Upper lobe of left lung (tissue), 6 donors: ENCODE results near the gene NOL11. TPM values are rescaled to one million over a fixed set of nuclear protein-coding genes. Genes with fewer than 3 reads are reported as not detected.
A peak's percentile ranks its signal among the peaks of the same experiment; 100 is the strongest.

Source experiments
- ATAC-seq, 2 donors: fragments of 200-7000 bp; cut with Tn5 transposase; one replicate each; pipeline ENCODE4 v1.9.1; 2022; ENCODE audit warnings: mild to moderate bottlenecking in 2 of 2, moderate library complexity in 2 of 2; ENCODE audit not compliant: low FRiP score in 2 of 2
- DNase-seq, 2 donors: peaks; one replicate each; pipeline ENCODE4 v3.0.0-alpha.2; 2019 to 2020
- H3K27ac ChIP-seq, 4 donors: fragments of 200-600 bp; sonication (generic); one replicate each; pipeline ENCODE4 v1.5.1; 2016 to 2019
- H3K27me3 ChIP-seq, 4 donors: fragments of 200-600 bp; sonication (generic); one replicate each; pipeline ENCODE4 v1.5.1; 2017 to 2019
- H3K36me3 ChIP-seq, 4 donors: fragments of 200-600 bp; sonication (generic); one replicate each; pipeline ENCODE4 v1.5.1; 2016 to 2019
- H3K4me1 ChIP-seq, 4 donors: fragments of 200-600 bp; sonication (generic); one replicate each; pipeline ENCODE4 v1.5.1; 2018 to 2019
- H3K4me3 ChIP-seq, 4 donors: fragments of 200-600 bp; sonication (generic); one replicate each; pipeline ENCODE4 v1.5.1; 2017 to 2019; ENCODE audit warnings: mild to moderate bottlenecking in 2 of 4, moderate library complexity in 1 of 4
- H3K9me3 ChIP-seq, 4 donors: fragments of 200-600 bp; sonication (generic); one replicate each; pipeline ENCODE4 v1.5.1; 2018 to 2019
- EP300 ChIP-seq, 4 donors: sonication (generic); formaldehyde crosslinking; IDR thresholded peaks; one replicate each; pipeline ENCODE4 v1.5.1; 2017; ENCODE audit warnings: antibody characterized with exemption in 4 of 4, control low read depth in 2 of 4
- POLR2A ChIP-seq, 4 donors: fragments of 450-650 bp; IDR thresholded peaks; one replicate each; pipeline ENCODE4 v1.5.1; 2016 to 2017; ENCODE audit warnings: antibody characterized with exemption in 4 of 4, mild to moderate bottlenecking in 2 of 4
- POLR2AphosphoS5 ChIP-seq, 2 donors: sonication (generic); formaldehyde crosslinking; IDR thresholded peaks; one replicate each; pipeline ENCODE4 v1.5.1; 2017; ENCODE audit warnings: antibody characterized with exemption in 2 of 2
- WGBS, 2 donors: methylation state at CpG; one replicate each; pipeline ENCODE4 v1.1.5; 2017 to 2018; 5-methylcytosine and 5-hydroxymethylcytosine counted together
- total RNA-seq, 6 donors: library from RNA; depleted of rRNA in 4 of 6; stranded (reverse); fragments of >200 nt in 4 of 6; gene quantifications; one replicate each; pipeline versions ENCODE4 v1.1.0 to v1.2.1, GENCODE V29; 2016 to 2021
- TF ChIP-seq, protein P1 (sequence below), 6 experiments: fragments of 450-650 bp in 4 of 6; fragments of 200-600 bp in 2 of 6; sonication (generic) in 2 of 6; IDR thresholded peaks; one replicate each; pipeline ENCODE4 v1.5.1; 2016 to 2019; ENCODE audit warnings: antibody characterized with exemption in 6 of 6
- donor health status: DM: no; HTN: no; CAD: no; lungs with moderate emphysema.
- donor health status: DM: no; HTN: yes; CAD: no; lungs with severe emphysema.

The NOL11 gene
- total RNA-seq, 6 donors from 2014 or later = 7.4 to 39.8 (median 26.6) TPM

DNA sequence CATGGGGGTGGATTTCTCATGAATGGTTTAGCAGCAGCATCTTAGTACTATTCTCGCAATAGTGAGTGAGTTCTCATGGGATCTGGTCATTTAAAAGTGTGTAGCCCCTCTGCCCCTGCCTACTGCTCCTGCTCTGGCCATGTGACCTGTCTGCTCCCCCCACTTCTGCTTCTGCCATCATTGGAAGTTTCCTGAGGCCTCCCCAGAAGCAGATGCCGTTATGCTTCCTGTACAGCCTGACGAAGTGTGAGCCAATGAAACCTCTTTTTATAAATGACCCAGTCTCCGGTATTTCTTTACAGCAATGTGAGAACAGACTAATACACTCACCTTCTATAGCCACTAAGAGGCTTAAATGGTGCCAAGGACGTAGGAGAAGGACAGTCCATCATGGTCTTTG, 51.5 kb downstream of the NOL11 start:
- Histone ChIP-seq H3K27ac (no peak overlapping the region), H3K9me3 (no peaks in the 10 kb centered on the region), H3K36me3 (no peaks in the 10 kb centered on the region), H3K4me1 (no peaks in the 10 kb centered on the region), H3K4me3 (no peak overlapping the region), H3K27me3 (no peaks in the 10 kb centered on the region)
- DNase-seq = no peak
- TF ChIP-seq POLR2AphosphoS5 (IDR thresholded peaks at IDR 0.05) (no peak), EP300 (IDR thresholded peaks at IDR 0.05) (no peak), POLR2A (IDR thresholded peaks at IDR 0.05) (no peak)
- TF ChIP-seq, protein P1, sequence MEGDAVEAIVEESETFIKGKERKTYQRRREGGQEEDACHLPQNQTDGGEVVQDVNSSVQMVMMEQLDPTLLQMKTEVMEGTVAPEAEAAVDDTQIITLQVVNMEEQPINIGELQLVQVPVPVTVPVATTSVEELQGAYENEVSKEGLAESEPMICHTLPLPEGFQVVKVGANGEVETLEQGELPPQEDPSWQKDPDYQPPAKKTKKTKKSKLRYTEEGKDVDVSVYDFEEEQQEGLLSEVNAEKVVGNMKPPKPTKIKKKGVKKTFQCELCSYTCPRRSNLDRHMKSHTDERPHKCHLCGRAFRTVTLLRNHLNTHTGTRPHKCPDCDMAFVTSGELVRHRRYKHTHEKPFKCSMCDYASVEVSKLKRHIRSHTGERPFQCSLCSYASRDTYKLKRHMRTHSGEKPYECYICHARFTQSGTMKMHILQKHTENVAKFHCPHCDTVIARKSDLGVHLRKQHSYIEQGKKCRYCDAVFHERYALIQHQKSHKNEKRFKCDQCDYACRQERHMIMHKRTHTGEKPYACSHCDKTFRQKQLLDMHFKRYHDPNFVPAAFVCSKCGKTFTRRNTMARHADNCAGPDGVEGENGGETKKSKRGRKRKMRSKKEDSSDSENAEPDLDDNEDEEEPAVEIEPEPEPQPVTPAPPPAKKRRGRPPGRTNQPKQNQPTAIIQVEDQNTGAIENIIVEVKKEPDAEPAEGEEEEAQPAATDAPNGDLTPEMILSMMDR (IDR thresholded peaks at IDR 0.05) = no peak
- no peak for ATAC-seq
- WGBS, 2 donors = 73 to 76% methylated on average over 4 to 5 of the region's 5 CpGs

- 78 to 88% methylated on average over 3 of the region's 3 CpGs for WGBS, 2 donors
- ATAC-seq = no peak
- TF ChIP-seq EP300 (IDR thresholded peaks at IDR 0.05) (no peak), POLR2A (IDR thresholded peaks at IDR 0.05) (no peak), POLR2AphosphoS5 (IDR thresholded peaks at IDR 0.05) (no peak)
- TF ChIP-seq, protein P1 (IDR thresholded peaks at IDR 0.05) = no peak
Measured at GRCh38 chr17:67770539-67770938, 52.8 kb downstream of the NOL11 start.

DNA sequence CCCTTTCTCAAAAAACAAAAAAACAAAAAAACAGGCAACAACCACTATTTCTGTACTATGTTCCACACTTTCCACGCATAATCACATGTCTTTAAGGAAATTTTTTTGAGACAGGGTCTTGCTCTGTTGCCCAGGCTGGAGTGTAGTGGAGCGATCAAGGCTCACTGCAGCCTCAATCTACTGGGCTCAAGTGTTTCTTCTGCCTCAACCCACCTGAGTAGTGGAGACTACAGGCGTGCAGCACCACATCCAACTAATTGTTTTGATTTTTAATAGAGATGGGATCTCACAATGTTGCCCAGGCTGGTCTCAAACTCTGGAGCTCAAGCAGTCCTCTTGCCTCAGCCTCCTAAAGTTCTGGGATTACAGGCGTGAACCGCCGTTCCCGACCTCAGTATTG, 54.9 kb downstream of the NOL11 start:
- H3K4me3 ChIP-seq = no peak overlapping the region
- H3K9me3 ChIP-seq = no peaks in the 10 kb centered on the region
- H3K27ac ChIP-seq = no peak overlapping the region
- no peak for TF ChIP-seq EP300 (IDR thresholded peaks at IDR 0.05)
- no peak for ATAC-seq
- 92 to 96% methylated on average over 7 of the region's 7 CpGs for WGBS, 2 donors
- DNase-seq = no peak
- H3K27me3 ChIP-seq = no peaks in the 10 kb centered on the region
- no peaks in the 10 kb centered on the region for H3K36me3 ChIP-seq
- H3K4me1 ChIP-seq = no peaks in the 10 kb centered on the region

More at GRCh38 chr17:67770539-67770938, 52.8 kb downstream of the NOL11 start:
- H3K9me3 ChIP-seq = no peaks in the 10 kb centered on the region
- H3K27me3 ChIP-seq = no peaks in the 10 kb centered on the region
- no peaks in the 10 kb centered on the region for H3K36me3 ChIP-seq
- no peaks in the 10 kb centered on the region for H3K4me1 ChIP-seq
- no peak for DNase-seq
- H3K4me3 ChIP-seq = no peak overlapping the region
- H3K27ac ChIP-seq = no peak overlapping the region

GRCh38 chr17:67773246-67773645, 55.5 kb downstream of the NOL11 start:
- H3K4me3 ChIP-seq = no peak overlapping the region
- no peak for DNase-seq
- 78 to 88% methylated on average over 7 of the region's 7 CpGs for WGBS, 2 donors

GRCh38 chr17:67779098-67779672, 61.4 kb downstream of the NOL11 start:
- Histone ChIP-seq H3K9me3 (no peaks in the 10 kb centered on the region), H3K4me1 (peaks cover 0 to 5% (median 2%) of the 10 kb centered on the region in 4 donors), H3K27ac (no peak overlapping the region), H3K36me3 (no peaks in the 10 kb centered on the region), H3K4me3 (peak overlapping the region in 1 of 4 donors; percentile 3), H3K27me3 (no peaks in the 10 kb centered on the region)
- 23 to 40% methylated on average over 13 of the region's 13 CpGs for WGBS, 2 donors
- ATAC-seq (peak; percentile 79 to 83), DNase-seq (peak; percentile 39 to 85)
- TF ChIP-seq EP300 (IDR thresholded peaks at IDR 0.05) (no peak), POLR2AphosphoS5 (IDR thresholded peaks at IDR 0.05) (no peak), POLR2A (IDR thresholded peaks at IDR 0.05) (no peak)
- TF ChIP-seq, protein P1 (IDR thresholded peaks at IDR 0.05) = peak; percentile 16 to 61 (median 52)

More at GRCh38 chr17:67773246-67773645, 55.5 kb downstream of the NOL11 start:
- ATAC-seq = no peak
- Histone ChIP-seq H3K4me1 (no peaks in the 10 kb centered on the region), H3K36me3 (no peaks in the 10 kb centered on the region), H3K27me3 (no peaks in the 10 kb centered on the region), H3K9me3 (no peaks in the 10 kb centered on the region), H3K27ac (no peak overlapping the region)
- TF ChIP-seq POLR2AphosphoS5 (IDR thresholded peaks at IDR 0.05) (no peak), POLR2A (IDR thresholded peaks at IDR 0.05) (no peak), EP300 (IDR thresholded peaks at IDR 0.05) (no peak)
- TF ChIP-seq, protein P1 (IDR thresholded peaks at IDR 0.05) = no peak
